Mucosa of stomach (tissue), 1 donor: ENCODE results near the gene FAM240B.

Experiments used
- H3K27me3 ChIP-seq: one replicate; pipeline ENCODE4 v1.7.0; 2013; ENCODE audit warnings: mild to moderate bottlenecking, low read length; ENCODE audit not compliant: control insufficient read depth, insufficient read depth
- H3K36me3 ChIP-seq: one replicate; pipeline ENCODE4 v1.7.0; 2013; ENCODE audit warnings: low read length; ENCODE audit not compliant: control insufficient read depth, insufficient read depth
- H3K4me1 ChIP-seq: one replicate; pipeline ENCODE4 v1.7.0; 2013; ENCODE audit warnings: mild to moderate bottlenecking, low read length; ENCODE audit not compliant: control insufficient read depth, insufficient read depth
- H3K4me3 ChIP-seq: one replicate; pipeline ENCODE4 v1.7.0; 2013; ENCODE audit warnings: low read length
- H3K9ac ChIP-seq: one replicate; pipeline ENCODE4 v1.7.0; 2013; ENCODE audit warnings: mild to moderate bottlenecking, low read length, moderate library complexity
- H3K9me3 ChIP-seq: one replicate; pipeline ENCODE4 v1.7.0; 2013; ENCODE audit warnings: mild to moderate bottlenecking, low read length, moderate library complexity; ENCODE audit not compliant: control insufficient read depth
- donor health status: Pancreatic carcinoma.

The FAM240B gene

GRCh38 chr9:38720083-38720745 lies at the start of gene FAM240B:
Gene FAM240B (minus strand): TSS chr9:38720133. CDS start chr9:38703999, 16,134 bp downstream.
- no peak within 1 kb of the TSS for H3K9ac ChIP-seq
- H3K9me3 ChIP-seq = no peaks in the 10 kb centered on the region
- H3K27me3 ChIP-seq = no peaks in the 10 kb centered on the region
- no peak within 1 kb of the TSS for H3K4me3 ChIP-seq
- H3K36me3 ChIP-seq = no peaks in the 10 kb centered on the region
- H3K4me1 ChIP-seq = no peaks in the 10 kb centered on the region

DNA sequence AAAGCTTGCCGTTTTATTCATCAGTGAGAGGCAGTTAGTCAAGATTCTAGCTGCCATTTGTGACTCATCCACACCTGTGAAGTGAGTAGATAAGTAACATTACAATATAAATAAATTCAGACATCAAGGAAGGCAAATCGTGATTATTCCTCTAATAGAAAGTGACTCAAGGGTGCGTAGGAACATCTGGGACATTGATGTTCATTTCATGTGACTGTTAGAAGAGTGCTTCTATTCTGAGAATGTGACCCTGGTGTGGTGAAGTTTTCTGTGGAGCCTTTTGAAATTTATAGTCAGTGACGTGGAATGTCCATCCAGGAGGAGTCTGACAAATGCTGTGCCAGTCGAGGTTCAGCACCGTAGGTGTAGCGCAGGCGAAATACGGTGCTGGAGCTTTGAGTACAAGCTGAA lies 48.4 kb upstream of the FAM240B start:
- H3K9me3 ChIP-seq = no peaks in the 10 kb centered on the region
- H3K27me3 ChIP-seq = no peaks in the 10 kb centered on the region
- H3K4me3 ChIP-seq = no peak overlapping the region
- H3K9ac ChIP-seq = no peak overlapping the region
- no peaks in the 10 kb centered on the region for H3K36me3 ChIP-seq
- H3K4me1 ChIP-seq = no peaks in the 10 kb centered on the region

- no peak overlapping the region for H3K9ac ChIP-seq
- no peak overlapping the region for H3K4me3 ChIP-seq
- H3K36me3 ChIP-seq = no peaks in the 10 kb centered on the region
These were observed 45.2 kb upstream of the FAM240B start for GRCh38 chr9:38765101-38765500.

GRCh38 chr9:38761999-38762398 lies 42.1 kb upstream of the FAM240B start:
- Histone ChIP-seq H3K9ac (no peak overlapping the region), H3K9me3 (no peaks in the 10 kb centered on the region), H3K4me3 (no peak overlapping the region), H3K36me3 (no peaks in the 10 kb centered on the region), H3K27me3 (no peaks in the 10 kb centered on the region), H3K4me1 (no peaks in the 10 kb centered on the region)

More at GRCh38 chr9:38765101-38765500, 45.2 kb upstream of the FAM240B start:
- Histone ChIP-seq H3K9me3 (no peaks in the 10 kb centered on the region), H3K4me1 (no peaks in the 10 kb centered on the region), H3K27me3 (no peaks in the 10 kb centered on the region)

- Histone ChIP-seq H3K27me3 (no peaks in the 10 kb centered on the region), H3K36me3 (no peaks in the 10 kb centered on the region), H3K4me1 (no peaks in the 10 kb centered on the region), H3K9me3 (no peaks in the 10 kb centered on the region), H3K4me3 (no peak overlapping the region), H3K9ac (no peak overlapping the region)
These were observed 41.4 kb upstream of the FAM240B start for GRCh38 chr9:38761339-38761738.

- Histone ChIP-seq H3K4me3 (no peak overlapping the region), H3K4me1 (no peaks in the 10 kb centered on the region), H3K27me3 (no peaks in the 10 kb centered on the region), H3K36me3 (no peaks in the 10 kb centered on the region), H3K9me3 (no peaks in the 10 kb centered on the region), H3K9ac (no peak overlapping the region)
These were observed 36.8 kb upstream of the FAM240B start for GRCh38 chr9:38756702-38757101.

DNA sequence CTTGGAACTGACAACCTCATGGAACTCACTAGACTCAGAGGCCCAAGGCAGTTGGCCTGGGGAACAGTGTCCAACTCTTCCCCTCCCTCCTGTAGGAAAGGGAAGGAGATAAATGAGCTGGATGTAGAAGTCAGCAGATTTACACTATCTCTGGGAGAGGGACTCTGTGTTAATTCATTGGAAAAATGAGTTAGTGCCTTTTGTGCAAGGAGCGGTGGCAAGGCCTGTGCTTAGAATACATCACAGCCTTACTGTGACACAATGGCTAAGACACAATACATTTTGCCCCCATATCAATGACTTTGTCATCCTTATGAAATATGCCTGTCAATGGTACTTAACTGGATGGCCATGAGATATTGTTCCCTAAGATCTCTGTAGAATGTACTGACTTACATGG lies 28.0 kb upstream of the FAM240B start:
- Histone ChIP-seq H3K4me3 (no peak overlapping the region), H3K27me3 (no peaks in the 10 kb centered on the region), H3K9ac (no peak overlapping the region), H3K4me1 (no peaks in the 10 kb centered on the region), H3K9me3 (no peaks in the 10 kb centered on the region), H3K36me3 (no peaks in the 10 kb centered on the region)

GRCh38 chr9:38747067-38747466 lies 27.1 kb upstream of the FAM240B start:
- no peak overlapping the region for H3K9ac ChIP-seq
- peaks cover 4% of the 10 kb centered on the region for H3K27me3 ChIP-seq
- H3K9me3 ChIP-seq = no peaks in the 10 kb centered on the region
- H3K4me1 ChIP-seq = no peaks in the 10 kb centered on the region
- no peak overlapping the region for H3K4me3 ChIP-seq
- H3K36me3 ChIP-seq = no peaks in the 10 kb centered on the region

DNA sequence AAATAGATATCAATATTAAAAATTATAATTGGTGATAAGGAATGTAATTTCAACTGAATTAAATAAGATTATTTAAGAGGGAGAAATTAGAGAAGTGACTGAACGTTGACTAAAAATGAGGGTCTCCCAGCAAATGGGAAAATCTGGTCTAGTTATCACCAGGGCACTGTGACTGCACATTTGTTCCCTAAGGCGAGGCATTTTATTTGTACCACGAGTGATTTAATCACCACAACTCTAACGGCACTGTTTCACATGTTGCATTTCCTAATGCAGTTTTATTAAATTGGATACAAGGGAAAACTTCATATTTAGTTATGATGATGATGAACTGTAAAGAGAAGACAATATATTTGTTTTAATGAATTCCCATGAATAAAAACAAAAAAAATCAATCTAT lies 26.4 kb upstream of the FAM240B start:
- Histone ChIP-seq H3K4me1 (no peaks in the 10 kb centered on the region), H3K4me3 (no peak overlapping the region), H3K36me3 (no peaks in the 10 kb centered on the region), H3K9ac (no peak overlapping the region), H3K27me3 (peaks cover 4% of the 10 kb centered on the region), H3K9me3 (no peaks in the 10 kb centered on the region)

- H3K4me3 ChIP-seq = no peak overlapping the region
- H3K4me1 ChIP-seq = no peaks in the 10 kb centered on the region
- H3K9ac ChIP-seq = no peak overlapping the region
- H3K9me3 ChIP-seq = no peaks in the 10 kb centered on the region
- peaks cover 4% of the 10 kb centered on the region for H3K27me3 ChIP-seq
- H3K36me3 ChIP-seq = no peaks in the 10 kb centered on the region
These were observed 24.6 kb upstream of the FAM240B start for GRCh38 chr9:38744484-38744883.

- no peaks in the 10 kb centered on the region for H3K4me1 ChIP-seq
- H3K36me3 ChIP-seq = no peaks in the 10 kb centered on the region
- no peak overlapping the region for H3K4me3 ChIP-seq
- no peaks in the 10 kb centered on the region for H3K27me3 ChIP-seq
- no peaks in the 10 kb centered on the region for H3K9me3 ChIP-seq
- H3K9ac ChIP-seq = no peak overlapping the region
These were observed 17.3 kb upstream of the FAM240B start for GRCh38 chr9:38737246-38737645.

DNA sequence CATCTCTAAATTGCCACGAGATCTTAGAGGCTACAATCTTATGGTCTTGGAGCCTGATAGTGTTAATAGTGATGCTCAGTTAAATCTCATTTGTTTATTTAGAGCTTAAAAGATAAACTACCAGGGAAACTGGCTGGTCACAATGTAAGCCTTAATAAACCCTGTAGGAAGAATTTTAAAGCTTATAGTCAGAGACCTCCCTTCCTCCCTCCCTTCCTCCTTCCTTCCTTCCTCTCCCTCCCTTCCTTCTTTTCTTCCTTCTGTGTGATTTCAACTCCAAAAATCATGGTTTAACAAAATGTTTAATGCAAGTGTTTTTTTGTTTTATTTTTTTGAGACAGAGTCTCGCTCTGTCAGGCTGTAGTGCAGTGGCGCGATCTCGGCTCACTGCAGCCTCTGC lies 14.9 kb upstream of the FAM240B start:
- no peak overlapping the region for H3K4me3 ChIP-seq
- H3K4me1 ChIP-seq = no peaks in the 10 kb centered on the region
- H3K36me3 ChIP-seq = no peaks in the 10 kb centered on the region
- no peaks in the 10 kb centered on the region for H3K9me3 ChIP-seq
- H3K9ac ChIP-seq = no peak overlapping the region
- no peaks in the 10 kb centered on the region for H3K27me3 ChIP-seq

- no peaks in the 10 kb centered on the region for H3K9me3 ChIP-seq
- no peaks in the 10 kb centered on the region for H3K4me1 ChIP-seq
- H3K4me3 ChIP-seq = no peak overlapping the region
- no peaks in the 10 kb centered on the region for H3K36me3 ChIP-seq
- H3K27me3 ChIP-seq = no peaks in the 10 kb centered on the region
- H3K9ac ChIP-seq = no peak overlapping the region
These were observed 13.6 kb upstream of the FAM240B start for GRCh38 chr9:38733503-38733902.
